ENCODE results near the gene TNP1.
A peak's percentile ranks its signal among the peaks of the same experiment; 100 is the strongest.

Gene TNP1

DNA sequence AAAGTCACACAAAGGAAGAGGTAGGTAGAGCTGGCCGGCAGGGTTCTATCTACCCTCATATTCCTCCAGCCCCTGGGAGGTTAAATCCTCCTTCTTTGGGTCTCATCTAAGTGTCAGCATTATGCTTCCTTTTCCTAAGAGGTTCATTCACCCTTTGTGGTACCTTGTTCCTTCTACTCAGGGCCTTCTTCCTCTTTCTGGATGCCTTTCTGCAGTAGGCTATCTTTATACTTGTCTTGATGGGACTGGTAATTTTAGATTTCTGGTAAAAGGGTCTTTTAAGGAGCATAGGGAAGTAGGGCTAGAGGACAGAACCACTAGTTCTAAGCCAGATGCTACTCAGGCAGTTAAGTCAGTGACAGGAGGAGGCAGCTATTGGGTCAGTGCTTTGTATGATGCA is 13.7 kb upstream of the TNP1 start:
- no peak for DNase-seq (ENCODE audit: low spot score)

DNA sequence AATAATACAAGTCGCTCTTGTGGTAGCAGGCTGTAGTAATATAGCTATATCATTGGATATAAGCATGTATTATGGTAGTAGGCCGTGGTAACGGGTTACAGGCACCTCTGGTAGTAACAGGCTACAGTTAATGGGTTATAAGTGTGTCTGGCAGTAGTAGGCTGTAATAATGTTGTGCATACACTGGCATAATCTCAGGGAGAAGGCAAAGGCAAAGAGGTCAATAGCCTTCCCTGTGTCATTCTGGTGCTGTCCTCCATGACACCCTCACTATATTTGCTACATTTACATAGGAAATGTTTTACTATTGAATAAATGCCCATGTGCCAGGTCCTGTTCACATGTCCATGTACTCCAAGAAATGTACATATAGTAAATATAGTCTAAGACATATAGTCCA is 12.8 kb upstream of the TNP1 start:
- DNase-seq (ENCODE audit: low spot score) = no peak

DNA sequence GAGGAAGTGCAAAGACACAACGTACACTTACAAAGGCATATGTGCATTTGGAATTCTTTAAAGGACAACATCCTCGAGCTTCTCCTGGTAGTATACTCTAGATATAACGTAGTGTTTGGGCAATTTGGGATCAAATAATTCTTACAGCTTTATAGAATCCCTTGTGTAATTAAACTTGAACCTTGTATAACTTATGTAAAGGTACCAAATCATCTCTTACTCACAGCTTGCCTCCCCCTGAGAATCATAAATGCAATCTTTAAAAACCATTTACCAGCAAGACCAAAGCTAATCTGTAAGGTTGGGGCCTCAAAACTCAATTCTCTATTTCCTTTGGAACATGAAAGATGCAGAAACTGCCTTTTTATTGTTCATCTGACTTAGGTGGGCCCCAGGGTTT is 12.2 kb upstream of the TNP1 start:
- no peak for DNase-seq (ENCODE audit: low spot score)

DNA sequence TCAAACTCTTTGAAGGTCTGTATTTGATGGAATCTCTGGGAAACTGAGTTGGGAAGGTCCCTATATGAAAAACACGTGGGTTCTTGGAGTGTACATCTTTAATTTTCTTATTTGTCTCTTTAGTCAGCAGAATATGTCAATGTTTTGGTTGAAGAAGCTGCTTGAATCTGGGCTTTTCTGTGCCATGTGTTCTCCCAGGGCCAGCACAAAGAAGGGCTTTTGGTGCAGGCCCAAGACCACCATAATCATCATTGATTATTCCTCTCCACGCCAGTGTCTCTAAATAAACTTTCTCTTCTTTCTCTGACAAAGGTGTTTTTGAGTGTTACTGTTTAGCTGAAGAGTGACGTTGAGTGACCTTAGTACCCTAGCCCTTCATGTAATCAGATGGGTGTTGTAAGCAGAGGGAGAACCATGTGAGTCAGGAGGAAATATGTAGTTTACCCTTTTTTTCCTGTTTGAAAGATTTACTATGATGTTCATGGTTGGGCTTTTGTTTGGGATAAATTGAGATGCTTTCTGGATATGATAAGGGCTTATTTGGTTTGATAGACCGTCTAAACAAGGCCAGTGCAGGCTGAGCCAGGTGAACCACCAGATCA is 11.6 kb upstream of the TNP1 start:
- no peak for DNase-seq (ENCODE audit: low spot score)

DNA sequence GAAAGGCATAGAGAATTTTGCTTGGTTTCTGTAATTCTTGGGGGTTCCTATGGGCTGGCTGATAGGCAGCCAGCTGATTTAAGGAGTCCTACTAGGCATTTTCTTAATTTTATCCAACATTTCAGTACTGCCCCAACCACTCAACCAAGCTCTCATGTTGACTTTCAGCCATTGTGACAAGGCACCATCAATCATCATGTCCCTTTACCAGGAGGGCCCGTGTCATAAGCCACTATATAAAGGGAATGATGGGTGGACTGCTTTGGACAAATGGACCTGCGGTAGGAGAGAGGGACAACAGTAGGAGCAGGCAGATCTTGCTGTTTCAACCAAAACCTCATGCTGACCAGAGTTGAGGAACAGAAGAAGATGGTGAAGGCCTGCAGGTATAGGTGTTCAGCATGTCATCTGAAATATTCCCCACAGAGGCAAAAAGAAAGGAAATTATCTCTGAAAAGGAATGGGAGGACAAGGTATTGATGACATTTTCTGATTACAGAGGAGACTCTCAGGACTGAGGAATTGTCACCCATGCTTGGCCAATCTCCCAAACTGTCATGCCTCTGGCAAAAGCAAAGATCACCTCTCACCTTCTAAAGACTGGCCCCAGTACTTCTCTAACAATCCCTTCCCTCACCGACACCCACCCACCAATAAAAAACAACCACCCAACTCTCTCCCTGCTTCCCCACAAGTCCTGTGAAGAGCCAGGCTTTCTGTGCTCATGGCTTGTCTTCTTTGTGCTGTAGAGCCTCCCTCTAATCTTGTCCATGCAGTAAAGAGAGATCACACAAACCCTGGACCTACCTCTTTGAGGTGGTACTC is 10.9 kb upstream of the TNP1 start:
- DNase-seq (ENCODE audit: low spot score) = no peak

DNA sequence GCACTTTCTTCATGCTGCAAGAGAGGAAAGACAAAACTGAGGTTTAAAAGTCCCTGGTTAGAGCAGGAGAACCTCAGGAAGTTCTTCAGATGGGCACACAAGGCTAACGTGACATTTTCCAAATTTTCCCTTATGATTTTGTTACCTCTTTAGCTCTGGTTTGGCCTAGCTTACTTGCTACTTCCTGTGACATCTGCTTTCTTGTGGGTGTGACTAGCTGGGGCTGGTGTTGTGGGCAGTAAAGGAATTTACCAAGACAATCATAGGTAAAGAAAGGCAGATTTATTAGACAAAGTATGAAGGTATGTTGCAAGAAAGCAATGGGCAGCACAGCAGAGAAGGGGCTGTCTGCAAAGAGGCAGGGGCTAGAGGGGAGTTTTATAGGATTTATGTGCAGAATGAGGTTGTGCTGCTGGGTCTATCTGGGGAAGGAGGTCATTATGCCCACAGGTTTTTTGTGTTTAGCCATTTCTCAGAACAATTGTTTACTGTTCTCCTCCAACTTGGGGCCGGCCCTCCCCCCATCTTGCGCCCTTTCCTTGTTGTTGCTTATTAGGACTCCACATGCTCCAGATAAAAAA is 6.7 kb upstream of the TNP1 start:
- DNase-seq (ENCODE audit: low spot score) = peak; percentile 4

DNA sequence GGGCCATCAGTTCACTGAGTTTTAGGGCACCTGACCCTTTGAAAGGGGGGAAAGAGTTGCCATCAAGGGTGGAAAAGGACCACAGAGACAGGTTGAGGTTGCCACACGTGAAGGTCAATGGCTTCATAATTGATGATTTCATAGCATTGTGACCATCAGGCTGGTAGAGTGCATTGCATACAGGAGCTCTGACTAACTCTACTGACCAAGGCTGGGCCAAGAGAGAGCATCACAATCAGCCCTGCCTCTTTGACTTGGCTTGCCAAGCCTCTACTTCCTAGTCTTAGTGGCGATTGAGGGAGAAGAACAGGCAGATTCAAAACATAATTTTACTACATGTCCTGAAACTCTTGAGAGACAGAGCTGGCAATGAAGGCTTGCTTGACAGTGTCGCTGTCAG is 5.8 kb upstream of the TNP1 start:
- peak; percentile 6 for DNase-seq (ENCODE audit: low spot score)

DNA sequence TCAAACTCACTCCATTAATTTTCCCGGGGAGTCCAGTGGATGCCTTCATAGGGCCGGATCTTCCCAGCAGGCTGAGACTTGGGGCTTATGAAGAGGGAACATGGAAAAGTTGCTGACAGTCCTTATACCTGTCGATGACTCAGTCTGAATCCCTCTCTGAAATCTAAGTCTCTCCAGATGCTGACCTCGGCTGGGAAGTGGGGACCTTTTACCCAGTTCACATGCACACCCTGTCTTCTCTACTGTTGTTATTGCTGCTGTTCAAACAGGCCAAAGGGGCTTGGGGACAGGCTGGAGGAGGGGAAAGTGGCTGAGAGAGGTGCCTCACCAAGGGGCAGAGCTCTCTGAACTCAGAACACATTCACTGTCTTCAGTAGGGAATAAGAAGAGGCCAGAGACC is 4.1 kb upstream of the TNP1 start:
- DNase-seq (ENCODE audit: low spot score) = peak; percentile 22

DNA sequence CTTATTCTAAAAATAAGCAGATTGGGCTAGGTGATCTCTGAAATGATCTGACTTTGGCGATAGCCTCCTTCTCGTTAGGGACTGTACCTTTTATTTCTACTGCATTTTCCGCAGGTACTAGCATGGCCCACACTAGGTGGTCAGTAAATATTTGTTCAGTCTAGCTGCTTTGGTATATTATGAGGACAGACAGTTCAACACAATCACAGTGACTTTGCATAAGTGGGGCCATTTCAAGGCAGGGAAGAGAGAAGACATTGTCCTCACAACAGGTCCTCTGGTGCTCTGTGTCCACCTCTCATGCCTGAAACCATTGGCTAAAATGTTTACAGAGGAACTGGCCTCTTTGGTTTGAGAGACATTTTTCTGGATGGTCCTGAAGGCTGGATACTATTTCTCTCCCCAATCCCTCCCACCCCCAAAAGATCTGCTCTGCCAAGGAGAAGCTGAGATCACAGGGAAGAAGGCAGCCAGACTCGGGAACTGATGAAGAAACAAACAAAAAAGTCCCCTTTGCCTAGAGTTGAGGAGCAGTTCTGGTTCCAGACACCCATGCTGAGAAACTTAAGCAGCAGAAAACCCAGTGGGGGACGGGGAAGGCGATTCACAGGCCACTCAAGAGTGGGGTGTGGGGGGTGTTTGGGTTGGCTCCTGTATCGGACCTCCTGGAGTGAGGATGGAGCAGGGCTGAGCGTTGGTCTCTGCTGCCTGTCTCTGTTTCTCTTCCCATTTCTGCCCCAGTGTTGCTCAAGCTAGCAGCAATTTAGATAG is 2.9 kb upstream of the TNP1 start:
- no peak for DNase-seq (ENCODE audit: low spot score)

DNA sequence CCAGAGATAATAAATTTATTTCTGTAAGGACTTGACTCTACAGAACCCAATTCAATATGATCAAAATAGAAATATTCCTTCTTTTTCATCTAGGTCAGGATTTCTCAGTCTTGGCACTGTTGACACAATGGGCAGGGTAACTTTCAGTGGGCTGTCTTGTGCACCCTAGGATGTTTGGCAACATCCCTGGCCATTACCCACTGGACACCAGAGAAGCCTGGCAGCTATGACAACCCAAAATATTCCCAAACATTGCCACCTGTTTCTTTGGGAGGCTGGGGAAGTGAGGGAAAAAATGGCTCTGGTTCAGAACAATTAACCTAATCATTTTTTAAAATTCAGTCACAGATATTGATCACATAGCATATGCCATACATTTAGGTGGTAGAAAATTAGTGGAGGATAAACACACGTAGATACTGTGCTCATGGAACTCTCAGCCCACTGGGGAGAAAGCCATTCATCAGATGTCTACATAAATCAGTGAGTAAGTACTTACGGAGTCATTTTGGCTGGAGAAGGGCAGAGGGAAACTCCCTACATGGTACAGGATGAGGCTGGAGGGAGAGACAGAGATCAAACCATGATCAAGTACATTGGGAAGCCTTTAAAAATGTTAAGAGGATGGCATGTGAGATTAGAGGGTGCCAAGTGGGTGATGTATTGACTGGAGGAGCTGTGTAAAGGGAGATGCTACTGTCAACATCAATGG is 718 bp upstream of the TNP1 start:
- peak; percentile 29 for DNase-seq (ENCODE audit: low spot score)

DNA sequence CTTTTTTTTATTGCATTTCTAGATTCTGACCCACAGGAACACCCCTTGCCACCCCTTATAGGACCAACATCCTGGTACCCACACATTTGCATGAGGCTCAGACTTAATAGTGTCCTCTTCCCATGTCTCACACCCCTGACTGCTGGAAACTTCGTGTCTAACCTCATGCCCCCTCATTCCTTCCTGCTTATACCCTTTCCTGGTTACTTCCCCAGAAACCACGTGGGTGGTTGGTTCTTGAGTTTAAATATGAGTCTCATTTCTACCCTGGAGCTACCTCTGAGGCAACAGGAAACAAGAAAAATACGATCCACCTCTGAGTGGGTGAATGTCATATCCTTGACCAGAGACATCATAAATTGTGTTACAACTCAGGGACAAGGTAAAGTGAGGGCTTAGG is 1.6 kb downstream of the TNP1 start:
- DNase-seq (ENCODE audit: low spot score) = peak; percentile 58

DNA sequence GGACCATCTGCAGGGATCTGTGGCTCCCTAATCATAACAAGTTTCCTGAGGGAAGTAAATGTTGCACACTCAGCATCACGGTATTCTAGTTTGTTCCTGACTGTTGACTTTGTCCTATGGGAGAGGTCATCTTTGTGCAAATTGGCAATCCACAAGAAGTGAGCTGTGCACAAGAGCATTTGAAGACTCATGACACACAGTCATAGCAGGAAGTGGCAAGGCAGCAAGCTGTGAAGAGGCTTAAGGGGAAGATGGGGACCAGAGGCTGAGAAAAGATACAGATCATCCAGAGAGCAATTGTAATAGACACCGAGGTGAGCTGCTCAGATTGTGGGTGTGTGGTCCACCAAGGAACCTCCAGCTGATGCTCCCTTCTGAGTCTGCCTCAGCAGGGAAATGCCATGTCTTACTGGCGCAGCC is 2.7 kb downstream of the TNP1 start:
- DNase-seq (ENCODE audit: low spot score) = peak; percentile 90

DNA sequence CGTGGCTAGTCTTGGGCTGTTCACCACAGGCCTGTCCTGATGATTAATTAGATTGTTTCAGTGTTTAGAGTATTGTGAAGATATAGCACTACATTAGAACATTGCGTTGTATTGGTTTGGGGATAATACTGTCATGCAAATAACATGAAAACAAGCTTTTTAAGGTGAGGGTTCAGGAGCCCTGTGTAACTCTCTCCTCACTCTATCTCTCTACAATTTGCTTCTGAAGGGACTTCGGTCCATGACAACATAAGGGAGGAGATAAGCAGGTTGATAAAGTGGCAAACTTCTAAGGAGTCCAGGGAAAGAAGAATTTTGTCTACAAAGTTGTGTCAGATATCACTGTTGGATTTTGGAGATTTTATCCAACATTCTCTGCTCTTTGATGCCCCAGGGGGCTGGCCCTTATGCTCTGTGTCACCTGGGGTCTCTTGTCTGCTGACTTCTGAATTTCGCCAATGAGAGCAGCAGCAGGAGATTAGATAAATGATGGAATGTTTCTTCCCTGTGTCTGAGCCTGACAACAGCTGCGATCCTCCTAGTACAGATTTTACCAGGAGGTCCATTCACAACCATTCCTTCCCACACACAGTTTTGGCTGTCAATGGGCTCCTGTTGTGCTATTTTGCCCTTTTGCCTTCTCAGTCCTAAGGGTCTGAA is 3.3 kb downstream of the TNP1 start:
- DNase-seq (ENCODE audit: low spot score) = no peak

DNA sequence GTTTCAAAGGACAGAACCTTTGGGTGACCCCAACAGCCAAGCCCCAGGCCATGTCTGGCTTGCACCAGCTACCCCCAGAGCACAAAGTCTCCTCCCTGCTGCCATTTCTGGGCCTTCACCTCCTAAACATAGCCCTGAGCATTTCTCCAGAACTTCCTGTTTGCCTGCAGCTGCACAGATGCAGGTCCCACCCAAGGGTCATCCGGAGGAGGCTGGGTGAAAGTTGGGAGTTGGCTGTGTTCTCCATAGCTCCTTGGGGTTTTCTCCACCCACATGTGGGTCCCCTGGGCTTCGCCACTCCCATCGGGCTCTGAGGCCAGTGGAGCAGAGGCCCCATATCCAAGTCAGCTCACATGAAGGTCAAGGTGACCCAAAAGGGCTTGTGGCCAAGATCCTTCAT is 4.3 kb downstream of the TNP1 start:
- no peak for DNase-seq (ENCODE audit: low spot score)

DNA sequence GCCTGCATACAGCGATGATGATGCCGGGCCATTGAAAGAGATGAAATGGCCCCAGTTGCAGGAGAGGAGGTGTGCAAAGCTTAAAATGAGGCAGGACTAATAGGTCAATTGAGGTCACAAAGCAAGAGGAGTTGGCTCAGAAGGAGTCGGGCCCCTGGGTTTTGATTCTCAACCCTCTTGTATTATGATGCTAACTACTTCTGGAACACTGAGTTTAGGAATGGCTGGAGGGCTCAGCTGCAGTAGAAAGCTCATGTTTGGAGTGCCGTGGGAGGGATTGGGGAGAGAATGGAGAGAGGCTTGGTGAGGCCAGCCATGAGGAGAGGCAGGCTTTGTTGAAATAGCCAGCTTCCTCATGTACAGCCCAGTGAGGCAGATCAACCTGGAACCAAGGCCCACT is 4.8 kb downstream of the TNP1 start:
- DNase-seq (ENCODE audit: low spot score) = no peak

DNA sequence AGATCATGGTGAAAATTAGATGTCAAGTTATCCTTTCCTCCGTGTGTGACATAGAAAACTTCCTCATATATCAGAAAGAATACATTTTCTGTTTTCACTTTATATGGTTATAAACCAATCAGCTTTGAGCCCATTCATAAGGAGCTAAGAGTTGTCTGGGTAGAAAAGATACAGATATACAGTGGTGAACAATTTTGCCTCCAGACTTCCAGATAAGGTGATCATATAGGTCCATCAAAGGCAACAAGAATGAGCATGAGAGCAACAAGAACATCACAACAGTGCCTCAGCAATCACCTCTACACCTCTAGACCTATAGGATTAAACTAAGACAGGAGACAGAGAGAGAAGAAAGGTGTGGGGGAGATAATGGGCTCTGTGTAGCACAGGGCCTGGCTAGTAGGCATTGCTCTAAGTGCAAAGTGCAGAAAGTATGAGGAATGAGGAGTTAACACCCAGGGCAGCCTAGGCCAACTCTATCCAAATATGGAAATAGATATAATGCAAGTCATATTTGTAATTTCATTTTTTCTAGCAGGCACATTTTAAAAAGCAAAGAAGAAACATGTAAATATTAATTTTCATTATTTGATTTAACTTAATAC is 8.3 kb downstream of the TNP1 start:
- DNase-seq (ENCODE audit: low spot score) = no peak

DNA sequence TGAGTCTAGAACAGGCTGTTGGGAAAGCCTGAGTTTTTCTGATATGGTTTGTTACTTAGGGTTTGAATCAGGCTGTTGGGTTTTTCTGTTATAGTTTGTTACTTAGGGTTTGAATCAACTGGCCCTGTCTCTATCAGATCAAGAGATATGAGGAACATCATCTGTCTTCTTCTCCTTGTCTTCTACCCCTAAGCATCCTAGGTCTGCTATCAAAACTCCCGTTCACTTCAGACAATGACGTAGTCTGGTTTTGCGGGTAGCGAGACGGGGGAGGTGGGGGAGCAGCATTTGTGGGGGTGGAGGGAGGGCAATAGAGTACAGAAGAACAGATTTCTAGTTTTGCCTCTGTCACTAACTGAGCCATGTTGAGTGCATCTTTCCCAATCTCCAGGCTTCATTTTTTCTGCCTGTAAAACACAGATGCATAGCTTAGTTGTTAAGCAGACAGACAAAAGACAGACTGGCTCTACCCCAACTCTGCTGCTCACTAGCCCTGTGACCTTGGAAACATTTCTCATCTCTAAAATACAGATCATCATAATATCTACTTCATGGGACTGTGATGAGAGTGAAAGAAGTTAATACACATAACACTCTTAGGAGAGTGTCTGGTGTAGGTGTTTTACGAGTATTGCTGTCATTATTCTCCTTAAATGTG is 9.1 kb downstream of the TNP1 start:
- DNase-seq (ENCODE audit: low spot score) = no peak

DNA sequence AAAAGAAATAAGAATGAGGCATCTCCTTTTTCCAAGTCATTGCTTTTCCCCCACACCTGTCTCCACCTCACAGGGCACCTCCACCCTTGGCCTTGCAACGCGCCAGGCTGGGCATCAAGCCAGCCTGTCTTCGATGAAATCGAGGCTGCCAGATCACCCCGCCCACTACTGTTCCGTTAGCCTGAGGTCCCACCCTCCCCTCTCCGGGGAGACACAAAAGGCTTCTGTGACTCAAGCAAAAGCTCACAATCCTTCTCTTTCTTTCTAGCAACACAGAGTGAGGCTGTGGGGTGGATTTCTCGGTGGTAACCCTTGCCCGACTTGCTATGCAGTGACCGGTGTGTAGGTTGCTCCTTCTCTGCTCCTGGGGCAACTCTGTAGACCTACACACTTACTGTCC is 9.9 kb downstream of the TNP1 start:
- peak; percentile 43 for DNase-seq (ENCODE audit: low spot score)

DNA sequence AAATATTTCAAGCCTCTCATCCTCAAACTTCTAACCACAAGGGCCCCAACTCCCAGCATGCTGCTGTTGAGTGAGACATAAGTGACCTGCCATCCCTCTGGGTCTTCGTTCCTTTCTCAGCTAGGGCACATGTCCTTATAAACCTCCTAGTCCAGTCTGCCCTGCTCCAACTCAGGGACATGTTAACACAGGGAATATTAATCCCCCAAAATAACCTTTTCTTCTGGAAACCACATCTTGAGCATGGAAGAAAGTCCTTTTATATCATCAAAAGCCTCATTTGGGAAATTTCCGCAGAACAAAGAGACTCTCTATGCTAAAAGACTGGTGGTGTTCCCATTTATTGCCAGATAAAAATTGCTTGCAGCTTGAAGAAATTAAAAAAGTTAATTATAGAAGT is 14.4 kb downstream of the TNP1 start:
- no peak for DNase-seq (ENCODE audit: low spot score)

DNA sequence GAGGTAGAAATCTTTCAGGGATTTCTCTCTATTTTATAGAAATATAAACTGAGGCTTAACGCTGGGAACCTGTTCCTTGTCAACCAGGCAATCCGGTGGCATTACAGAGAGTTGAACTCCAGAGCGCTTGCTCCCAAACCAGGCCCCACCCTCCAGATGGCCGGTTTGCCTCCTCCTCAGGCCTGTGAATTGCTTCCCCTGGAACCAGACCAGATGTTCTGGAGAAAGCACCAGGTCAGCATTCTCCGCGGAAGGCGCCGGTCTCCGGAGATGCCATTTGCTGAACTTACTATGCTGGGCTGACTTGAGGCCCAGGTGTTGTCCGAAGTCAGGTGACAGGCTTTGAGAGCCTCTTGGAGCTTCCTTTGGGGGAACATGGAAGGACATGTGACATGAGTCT is 17.2 kb downstream of the TNP1 start:
- DNase-seq (ENCODE audit: low spot score) = no peak

DNA sequence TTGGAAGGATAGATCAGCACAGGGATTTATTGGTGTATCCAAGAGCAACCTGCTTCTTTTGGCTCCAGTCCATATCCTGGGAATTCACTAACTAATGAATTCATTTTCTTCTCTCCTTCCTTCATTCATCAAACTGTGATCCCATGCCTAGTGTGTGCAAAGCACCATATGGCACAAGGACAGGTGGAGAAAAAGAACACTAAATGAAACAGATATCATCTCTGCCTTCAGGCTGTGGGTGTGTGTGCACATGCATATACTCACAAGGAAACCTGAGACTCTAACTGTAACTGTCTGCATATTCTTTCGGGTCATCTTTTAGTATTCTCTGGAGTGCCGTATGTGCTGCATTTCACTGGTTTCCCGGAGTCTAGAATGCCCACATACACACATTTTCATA is 20.2 kb downstream of the TNP1 start:
- no peak for DNase-seq (ENCODE audit: low spot score)
